ENCODE data around the gene ARSJ.

Gene ARSJ

DNA sequence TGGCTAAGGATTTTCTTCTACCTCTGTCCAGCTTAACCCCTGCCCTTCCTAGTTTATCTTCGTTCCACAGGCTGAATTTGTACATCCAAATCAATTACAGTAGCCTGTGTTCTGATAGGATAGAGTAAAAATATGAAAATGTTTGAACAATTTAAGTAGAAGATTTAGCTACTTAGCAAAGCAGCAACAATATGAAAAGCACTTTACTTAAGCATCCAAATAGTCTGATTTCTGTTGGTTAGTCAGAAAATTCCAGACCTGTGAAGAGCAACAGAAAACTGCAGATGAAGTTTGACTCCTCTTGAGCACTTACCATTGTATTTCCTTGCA, 2.0 kb downstream of the ARSJ start:
- H3K4me2 ChIP-seq (ENCODE audit: low read depth, low read length) = no peak overlapping the region
- no peak overlapping the region for H3K4me3 ChIP-seq (ENCODE audit: low read length)
- no peak for DNase-seq

DNA sequence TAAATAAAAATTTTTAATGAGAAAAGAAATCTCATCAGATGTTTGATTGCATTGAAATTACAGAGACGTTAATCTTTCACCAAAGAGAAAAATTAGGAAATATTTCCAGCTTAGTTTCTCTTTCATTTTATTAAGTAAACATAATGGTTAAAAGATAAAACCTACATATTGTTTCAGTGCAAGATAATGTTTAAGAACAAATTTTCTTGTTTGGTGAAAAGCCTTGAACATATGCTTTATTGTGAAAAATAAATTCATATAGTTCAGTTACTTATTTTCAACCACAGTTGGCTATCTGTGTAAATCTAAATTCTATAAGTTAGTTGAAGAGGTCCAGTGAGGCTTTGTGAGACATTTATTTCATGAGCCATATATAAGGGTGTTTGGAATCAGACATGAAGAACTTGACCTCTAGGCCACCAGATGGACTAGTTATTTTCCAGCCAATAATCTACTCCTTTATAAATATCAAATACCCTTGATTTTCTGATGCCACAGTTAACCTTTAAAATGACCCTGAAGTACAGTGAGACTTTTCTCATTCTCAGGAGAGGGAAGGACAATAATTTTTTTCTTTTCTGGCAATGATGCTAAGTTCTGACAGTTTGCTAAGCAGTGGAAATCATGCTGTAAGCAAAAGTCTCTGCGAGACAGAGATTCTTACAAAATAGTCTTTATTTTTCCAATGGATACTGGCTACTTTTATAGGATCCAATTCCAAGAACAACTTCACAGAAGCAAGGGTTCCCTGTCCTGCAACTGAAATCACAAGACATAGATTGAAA, 2.5 kb downstream of the ARSJ start:
- H4K20me1 ChIP-seq (ENCODE audit: insufficient read depth, low read length) = no peaks in the 10 kb centered on the region
- no peak overlapping the region for H3K4me3 ChIP-seq (ENCODE audit: low read length)
- no peak overlapping the region for H3K27ac ChIP-seq (ENCODE audit: low read length)
- no peaks in the 10 kb centered on the region for H3K9me2 ChIP-seq (replicated peaks; ENCODE audit: insufficient read depth, low read length)
- no peaks in the 10 kb centered on the region for H3K79me2 ChIP-seq (ENCODE audit: low read length)
- no peaks in the 10 kb centered on the region for H3K4me1 ChIP-seq (ENCODE audit: low read length)
- no peak overlapping the region for H3K9ac ChIP-seq (ENCODE audit: low read length)
- TF ChIP-seq EZH2phosphoT487 (IDR thresholded peaks at IDR 0.05; ENCODE audit: low read length) (no peak), EZH2 (optimal IDR thresholded peaks at IDR 0.05; ENCODE audit: low read depth, low read length) (no peak)
- TF ChIP-seq, protein P1, sequence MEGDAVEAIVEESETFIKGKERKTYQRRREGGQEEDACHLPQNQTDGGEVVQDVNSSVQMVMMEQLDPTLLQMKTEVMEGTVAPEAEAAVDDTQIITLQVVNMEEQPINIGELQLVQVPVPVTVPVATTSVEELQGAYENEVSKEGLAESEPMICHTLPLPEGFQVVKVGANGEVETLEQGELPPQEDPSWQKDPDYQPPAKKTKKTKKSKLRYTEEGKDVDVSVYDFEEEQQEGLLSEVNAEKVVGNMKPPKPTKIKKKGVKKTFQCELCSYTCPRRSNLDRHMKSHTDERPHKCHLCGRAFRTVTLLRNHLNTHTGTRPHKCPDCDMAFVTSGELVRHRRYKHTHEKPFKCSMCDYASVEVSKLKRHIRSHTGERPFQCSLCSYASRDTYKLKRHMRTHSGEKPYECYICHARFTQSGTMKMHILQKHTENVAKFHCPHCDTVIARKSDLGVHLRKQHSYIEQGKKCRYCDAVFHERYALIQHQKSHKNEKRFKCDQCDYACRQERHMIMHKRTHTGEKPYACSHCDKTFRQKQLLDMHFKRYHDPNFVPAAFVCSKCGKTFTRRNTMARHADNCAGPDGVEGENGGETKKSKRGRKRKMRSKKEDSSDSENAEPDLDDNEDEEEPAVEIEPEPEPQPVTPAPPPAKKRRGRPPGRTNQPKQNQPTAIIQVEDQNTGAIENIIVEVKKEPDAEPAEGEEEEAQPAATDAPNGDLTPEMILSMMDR (IDR thresholded peaks at IDR 0.05; ENCODE audit: low read length) = no peak
- H3K36me3 ChIP-seq (replicated peaks; ENCODE audit: insufficient read depth, low read length) = no peaks in the 10 kb centered on the region
- no peak overlapping the region for H3K4me2 ChIP-seq (ENCODE audit: low read depth, low read length)
- DNase-seq = no peak
- H3K9me3 ChIP-seq (replicated peaks; ENCODE audit: insufficient read depth, low read length) = no peaks in the 10 kb centered on the region
- no peak overlapping the region for H2AFZ ChIP-seq (ENCODE audit: low read length)
- no peaks in the 10 kb centered on the region for H3K27me3 ChIP-seq (replicated peaks; ENCODE audit: insufficient read depth, low read length)
- H3F3A ChIP-seq (ENCODE audit: insufficient read depth, low read length) = no peaks in the 10 kb centered on the region

More for the DNA sequence above, 2.0 kb downstream of the ARSJ start:
- no peaks in the 10 kb centered on the region for H3K79me2 ChIP-seq (ENCODE audit: low read length)
- no peaks in the 10 kb centered on the region for H3K9me2 ChIP-seq (replicated peaks; ENCODE audit: insufficient read depth, low read length)
- no peaks in the 10 kb centered on the region for H3K4me1 ChIP-seq (ENCODE audit: low read length)
- H4K20me1 ChIP-seq (ENCODE audit: insufficient read depth, low read length) = no peaks in the 10 kb centered on the region
- no peaks in the 10 kb centered on the region for H3K36me3 ChIP-seq (replicated peaks; ENCODE audit: insufficient read depth, low read length)
- H3F3A ChIP-seq (ENCODE audit: insufficient read depth, low read length) = no peaks in the 10 kb centered on the region
- H2AFZ ChIP-seq (ENCODE audit: low read length) = no peak overlapping the region
- no peak overlapping the region for H3K27ac ChIP-seq (ENCODE audit: low read length)
- H3K27me3 ChIP-seq (replicated peaks; ENCODE audit: insufficient read depth, low read length) = no peaks in the 10 kb centered on the region
- no peak overlapping the region for H3K9ac ChIP-seq (ENCODE audit: low read length)
- H3K9me3 ChIP-seq (replicated peaks; ENCODE audit: insufficient read depth, low read length) = no peaks in the 10 kb centered on the region
- no peak for TF ChIP-seq EZH2phosphoT487 (IDR thresholded peaks at IDR 0.05; ENCODE audit: low read length)

DNA sequence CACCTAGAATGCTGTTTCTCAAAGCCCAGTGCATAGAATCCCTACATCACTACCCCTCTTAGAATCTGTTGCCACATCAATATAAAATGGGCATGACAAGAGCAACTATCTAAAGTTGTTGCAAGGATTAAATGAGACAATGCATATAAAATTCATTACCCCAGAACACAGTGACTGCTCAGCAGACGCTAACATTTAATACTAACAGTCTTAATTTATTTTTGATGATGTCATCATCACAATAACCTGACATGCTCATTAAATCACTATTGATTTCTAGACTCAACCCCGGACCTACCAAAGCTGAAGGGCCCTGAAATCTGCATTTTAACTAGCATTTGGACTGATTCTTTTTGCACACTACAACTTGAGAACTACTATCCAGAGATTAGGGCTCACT, 3.9 kb downstream of the ARSJ start:
- TF ChIP-seq, protein P1 (IDR thresholded peaks at IDR 0.05; ENCODE audit: low read length) = no peak
- no peak for TF ChIP-seq EZH2 (optimal IDR thresholded peaks at IDR 0.05; ENCODE audit: low read depth, low read length)
- no peak for TF ChIP-seq EZH2phosphoT487 (IDR thresholded peaks at IDR 0.05; ENCODE audit: low read length)
- H3K79me2 ChIP-seq (ENCODE audit: low read length) = no peaks in the 10 kb centered on the region
- no peaks in the 10 kb centered on the region for H3K9me2 ChIP-seq (replicated peaks; ENCODE audit: insufficient read depth, low read length)
- no peak overlapping the region for H3K9ac ChIP-seq (ENCODE audit: low read length)
- H2AFZ ChIP-seq (ENCODE audit: low read length) = no peak overlapping the region
- no peak overlapping the region for H3K4me2 ChIP-seq (ENCODE audit: low read depth, low read length)
- H4K20me1 ChIP-seq (ENCODE audit: insufficient read depth, low read length) = no peaks in the 10 kb centered on the region
- no peaks in the 10 kb centered on the region for H3K27me3 ChIP-seq (replicated peaks; ENCODE audit: insufficient read depth, low read length)
- no peaks in the 10 kb centered on the region for H3K9me3 ChIP-seq (replicated peaks; ENCODE audit: insufficient read depth, low read length)
- DNase-seq = no peak
- H3K4me1 ChIP-seq (ENCODE audit: low read length) = no peaks in the 10 kb centered on the region
- H3K4me3 ChIP-seq (ENCODE audit: low read length) = no peak overlapping the region
- H3K27ac ChIP-seq (ENCODE audit: low read length) = no peak overlapping the region
- no peaks in the 10 kb centered on the region for H3K36me3 ChIP-seq (replicated peaks; ENCODE audit: insufficient read depth, low read length)
- H3F3A ChIP-seq (ENCODE audit: insufficient read depth, low read length) = no peaks in the 10 kb centered on the region

DNA sequence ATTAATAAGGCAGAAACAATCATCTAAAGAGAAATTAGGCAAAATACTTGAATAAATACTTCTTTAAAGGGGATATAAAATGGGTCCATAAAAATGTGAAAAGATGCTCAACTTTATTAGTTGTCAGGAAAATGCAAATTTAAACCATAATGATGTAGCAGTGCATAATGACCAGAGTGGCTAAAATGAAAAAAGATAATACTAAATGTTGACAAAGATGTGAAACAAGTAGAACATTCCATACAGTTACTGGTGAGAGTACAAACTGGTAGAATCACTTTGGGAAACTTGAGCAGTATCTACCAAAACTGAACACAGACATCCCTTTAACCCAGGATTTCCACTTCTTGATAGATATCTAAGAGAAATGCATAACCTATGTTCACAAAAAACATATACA, 5.0 kb downstream of the ARSJ start:
- Histone ChIP-seq H3K4me2 (ENCODE audit: low read depth, low read length) (no peak overlapping the region), H3K9me2 (replicated peaks; ENCODE audit: insufficient read depth, low read length) (no peaks in the 10 kb centered on the region), H4K20me1 (ENCODE audit: insufficient read depth, low read length) (no peaks in the 10 kb centered on the region), H3K9ac (ENCODE audit: low read length) (no peak overlapping the region), H3K9me3 (replicated peaks; ENCODE audit: insufficient read depth, low read length) (no peaks in the 10 kb centered on the region), H3K4me3 (ENCODE audit: low read length) (no peak overlapping the region), H3K27me3 (replicated peaks; ENCODE audit: insufficient read depth, low read length) (no peaks in the 10 kb centered on the region), H3F3A (ENCODE audit: insufficient read depth, low read length) (no peaks in the 10 kb centered on the region), H2AFZ (ENCODE audit: low read length) (no peak overlapping the region), H3K27ac (ENCODE audit: low read length) (no peak overlapping the region), H3K36me3 (replicated peaks; ENCODE audit: insufficient read depth, low read length) (no peaks in the 10 kb centered on the region), H3K4me1 (ENCODE audit: low read length) (no peaks in the 10 kb centered on the region), H3K79me2 (ENCODE audit: low read length) (no peaks in the 10 kb centered on the region)
- no peak for DNase-seq
- no peak for TF ChIP-seq EZH2 (optimal IDR thresholded peaks at IDR 0.05; ENCODE audit: low read depth, low read length)
- TF ChIP-seq EZH2phosphoT487 (IDR thresholded peaks at IDR 0.05; ENCODE audit: low read length) = no peak
- TF ChIP-seq, protein P1 (IDR thresholded peaks at IDR 0.05; ENCODE audit: low read length) = no peak
